Stimulated activated CD8-positive, alpha-beta memory T cell treated with anti-CD3 and anti-CD28 coated beads, Interleukin-4, amount 100 ng/mL, for 4 hours (primary cell): ENCODE results near the gene MXD3.
"Not testable (repeated sequence)": the region's sequence is repeated elsewhere in the genome, so short reads cannot be mapped to it uniquely, and the experiment has no call there.

Source experiments
- DNase-seq, 2 donors: peaks; one replicate each; pipeline ENCODE4 v3.0.0-alpha.2; 2020; ENCODE audit warnings: low read depth in 2 of 2, low spot score in 1 of 2

The MXD3 gene

GRCh38 chr5:177269976-177270375 is 41.7 kb downstream of the MXD3 start:
- no peak for DNase-seq

DNA sequence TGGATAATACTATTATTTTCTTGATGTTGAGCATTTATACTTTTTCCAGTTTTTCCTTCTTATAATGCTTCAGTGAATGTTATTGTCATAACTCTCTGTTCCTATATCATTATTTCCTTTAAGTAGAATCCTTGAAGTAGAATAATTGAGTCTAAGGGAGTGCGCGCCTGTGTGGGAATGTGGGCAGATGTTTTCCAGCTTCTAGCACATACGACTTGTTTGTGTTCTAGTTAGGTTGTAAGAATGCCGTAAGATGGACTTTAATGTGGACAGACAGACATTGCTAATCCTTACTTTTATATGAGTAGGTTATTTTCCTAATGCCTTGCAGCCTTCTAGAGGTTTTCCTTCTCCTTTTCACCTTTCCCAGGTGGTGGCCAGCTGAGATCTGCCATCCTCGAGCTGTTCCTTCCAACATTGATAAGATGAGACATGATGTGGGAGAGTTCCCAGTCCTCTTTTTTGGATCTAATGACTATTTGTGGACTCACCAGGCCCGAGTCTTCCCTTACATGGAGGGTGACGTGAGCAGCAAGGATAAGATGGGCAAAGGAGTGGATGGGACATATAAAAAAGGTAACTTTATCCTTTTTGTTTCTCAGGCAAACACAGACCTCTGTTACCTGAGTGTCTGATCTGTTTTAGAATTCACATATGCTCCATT is 42.3 kb downstream of the MXD3 start:
- no peak for DNase-seq

DNA sequence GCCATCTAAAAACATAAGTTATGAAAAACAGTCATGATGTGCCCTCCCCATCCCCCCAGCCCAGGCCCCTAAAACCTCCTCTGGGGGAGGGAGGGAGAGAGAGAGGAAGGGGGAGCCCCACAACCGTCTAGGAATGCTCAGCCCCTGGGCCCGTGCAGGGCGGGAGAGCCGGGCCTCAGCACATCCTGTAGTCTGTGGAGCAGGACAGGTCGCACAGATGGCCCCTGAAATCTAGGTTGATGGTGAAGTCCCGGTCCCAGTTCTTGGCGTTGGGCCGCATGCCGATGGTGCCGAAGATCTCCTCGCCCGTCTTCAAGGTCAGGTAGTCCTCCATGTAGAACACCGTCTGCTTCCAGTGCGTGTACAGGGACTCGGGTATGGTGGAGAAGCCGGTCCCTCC is 46.3 kb downstream of the MXD3 start:
- no peak for DNase-seq

DNA sequence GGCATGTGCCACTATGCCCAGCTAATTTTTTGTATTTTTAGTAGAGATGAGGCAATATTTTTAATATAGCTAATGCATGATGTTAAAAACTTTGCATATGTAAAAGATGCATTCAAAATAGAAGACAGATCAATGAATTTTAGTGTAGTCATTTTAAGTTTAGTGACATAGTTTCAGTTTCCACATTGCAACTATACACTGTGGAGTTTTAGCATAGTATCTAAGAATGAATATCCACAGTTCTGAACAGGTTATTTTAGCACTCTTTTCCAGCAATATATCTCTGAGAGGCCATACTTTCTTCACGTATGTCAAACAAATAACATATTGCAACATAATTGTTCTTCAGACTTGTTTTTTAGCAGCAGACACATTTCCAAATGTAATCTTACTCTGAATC is 47.5 kb downstream of the MXD3 start:
- DNase-seq, result no peak

GRCh38 chr5:177261510-177261909 is 50.2 kb downstream of the MXD3 start:
- DNase-seq, result no peak

GRCh38 chr5:177260961-177261360 is 50.7 kb downstream of the MXD3 start:
- DNase-seq, result no peak

GRCh38 chr5:177258711-177259110 is 53.0 kb downstream of the MXD3 start:
- DNase-seq, result not testable (repeated sequence)
